Chondrocyte (in vitro differentiated cells): ENCODE results near the gene DNAH3. TPM values are rescaled to one million over a fixed set of nuclear protein-coding genes. Genes with fewer than 3 reads are reported as not detected.
A peak's percentile ranks its signal among the peaks of the same experiment; 100 is the strongest.

Experiments
- DNase-seq: peaks from one replicate; pipeline ENCODE4 v3.0.0; 2021; ENCODE audit warnings: mixed read lengths, low spot score
- H3K27ac Mint-ChIP-seq: one replicate; pipeline ENCODE4 v1.8.0; 2021; ENCODE audit warnings: mild to moderate bottlenecking, moderate library complexity, mixed read lengths; ENCODE audit not compliant: unreplicated experiment
- H3K27me3 Mint-ChIP-seq: 2 replicates; pipeline ENCODE4 v1.8.0; 2021; ENCODE audit warnings: low read depth, mixed read lengths
- H3K36me3 Mint-ChIP-seq: 2 replicates; pipeline ENCODE4 v1.8.0; 2021; ENCODE audit warnings: low read depth, mixed read lengths
- H3K4me1 Mint-ChIP-seq: 2 replicates; pipeline ENCODE4 v1.8.0; 2021; ENCODE audit warnings: low read depth, mild to moderate bottlenecking, mixed read lengths
- H3K4me3 Mint-ChIP-seq: one replicate; pipeline ENCODE4 v1.8.0; 2021; ENCODE audit warnings: mild to moderate bottlenecking, moderate library complexity, mixed read lengths; ENCODE audit not compliant: unreplicated experiment
- H3K9me3 Mint-ChIP-seq: 2 replicates; pipeline ENCODE4 v1.8.0; 2021; ENCODE audit warnings: low read depth, mixed read lengths
- total RNA-seq: library from RNA; stranded (reverse); gene quantifications from 3 replicates; pipeline ENCODE4 v1.2.1, GENCODE V29; 2021
- TF ChIP-seq, protein P1 (sequence below): fragments of 200-600 bp; sonication (generic); IDR thresholded peaks from 2 replicates; pipeline ENCODE4 v1.5.0; 2021; ENCODE audit warnings: antibody characterized with exemption, mild to moderate bottlenecking, moderate library complexity

Gene DNAH3
- total RNA-seq, 1 donor from 2014 or later: not detected

DNA sequence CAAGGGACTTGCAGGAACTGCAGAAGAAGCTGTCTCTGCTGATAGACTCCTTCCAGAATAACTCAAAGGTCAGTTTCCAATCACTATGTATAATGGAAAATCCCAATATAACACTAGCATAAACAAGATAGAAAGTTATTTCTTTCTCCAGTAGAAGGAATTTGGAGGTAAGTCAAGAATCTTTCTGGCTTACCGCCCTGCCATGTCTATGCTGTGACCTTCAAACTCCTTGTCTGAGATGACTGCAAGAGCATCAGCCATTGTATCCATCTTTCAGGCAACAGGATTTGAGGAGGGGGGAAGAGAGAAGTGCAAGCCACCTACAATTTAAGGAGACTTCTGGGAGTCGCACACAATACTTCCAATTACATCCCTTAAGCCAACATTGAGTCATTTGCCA lies 10.6 kb upstream of the DNAH3 start:
- TF ChIP-seq, protein P1, sequence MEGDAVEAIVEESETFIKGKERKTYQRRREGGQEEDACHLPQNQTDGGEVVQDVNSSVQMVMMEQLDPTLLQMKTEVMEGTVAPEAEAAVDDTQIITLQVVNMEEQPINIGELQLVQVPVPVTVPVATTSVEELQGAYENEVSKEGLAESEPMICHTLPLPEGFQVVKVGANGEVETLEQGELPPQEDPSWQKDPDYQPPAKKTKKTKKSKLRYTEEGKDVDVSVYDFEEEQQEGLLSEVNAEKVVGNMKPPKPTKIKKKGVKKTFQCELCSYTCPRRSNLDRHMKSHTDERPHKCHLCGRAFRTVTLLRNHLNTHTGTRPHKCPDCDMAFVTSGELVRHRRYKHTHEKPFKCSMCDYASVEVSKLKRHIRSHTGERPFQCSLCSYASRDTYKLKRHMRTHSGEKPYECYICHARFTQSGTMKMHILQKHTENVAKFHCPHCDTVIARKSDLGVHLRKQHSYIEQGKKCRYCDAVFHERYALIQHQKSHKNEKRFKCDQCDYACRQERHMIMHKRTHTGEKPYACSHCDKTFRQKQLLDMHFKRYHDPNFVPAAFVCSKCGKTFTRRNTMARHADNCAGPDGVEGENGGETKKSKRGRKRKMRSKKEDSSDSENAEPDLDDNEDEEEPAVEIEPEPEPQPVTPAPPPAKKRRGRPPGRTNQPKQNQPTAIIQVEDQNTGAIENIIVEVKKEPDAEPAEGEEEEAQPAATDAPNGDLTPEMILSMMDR: no peak
- Mint-ChIP-seq H3K4me1 (peaks cover 51% of the 10 kb centered on the region), H3K36me3 (peaks cover 23% of the 10 kb centered on the region), H3K4me3 (no peak overlapping the region), H3K9me3 (no peaks in the 10 kb centered on the region), H3K27me3 (no peaks in the 10 kb centered on the region), H3K27ac (no peak overlapping the region)
- no peak for DNase-seq

DNA sequence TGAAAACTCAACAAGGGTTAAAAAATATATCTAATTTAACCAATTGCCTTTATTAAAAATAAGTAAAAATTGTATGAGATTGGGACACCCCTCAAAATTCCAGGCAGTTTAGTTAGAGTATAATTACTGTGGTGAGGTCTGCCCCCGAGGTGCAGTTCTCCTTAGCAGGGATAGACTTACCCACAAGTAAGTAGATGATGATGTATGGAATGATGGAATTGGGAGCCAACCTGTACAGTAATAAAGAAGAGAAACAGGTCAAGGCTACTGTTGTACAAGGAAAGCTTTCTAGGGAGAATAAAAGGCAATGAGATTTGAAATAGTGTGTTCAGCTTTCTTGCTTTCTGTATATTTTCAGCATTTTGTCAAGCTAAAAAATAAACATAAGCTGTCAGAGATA lies 9.6 kb upstream of the DNAH3 start:
- H3K4me3 Mint-ChIP-seq: no peak overlapping the region
- DNase-seq: no peak
- TF ChIP-seq, protein P1: no peak
- H3K9me3 Mint-ChIP-seq: no peaks in the 10 kb centered on the region
- H3K4me1 Mint-ChIP-seq: peaks cover 51% of the 10 kb centered on the region
- no peaks in the 10 kb centered on the region for H3K27me3 Mint-ChIP-seq
- H3K36me3 Mint-ChIP-seq: peaks cover 20% of the 10 kb centered on the region
- H3K27ac Mint-ChIP-seq: no peak overlapping the region

- peaks cover 15% of the 10 kb centered on the region for H3K36me3 Mint-ChIP-seq
- H3K9me3 Mint-ChIP-seq: no peaks in the 10 kb centered on the region
- peak overlapping the region; percentile 83 for H3K4me3 Mint-ChIP-seq
- H3K27me3 Mint-ChIP-seq: no peaks in the 10 kb centered on the region
- H3K4me1 Mint-ChIP-seq: peaks cover 51% of the 10 kb centered on the region
- H3K27ac Mint-ChIP-seq: peak overlapping the region; percentile 77
- TF ChIP-seq, protein P1: no peak
- no peak for DNase-seq
These were observed 8.8 kb upstream of the DNAH3 start for GRCh38 chr16:21159281-21159951.

DNA sequence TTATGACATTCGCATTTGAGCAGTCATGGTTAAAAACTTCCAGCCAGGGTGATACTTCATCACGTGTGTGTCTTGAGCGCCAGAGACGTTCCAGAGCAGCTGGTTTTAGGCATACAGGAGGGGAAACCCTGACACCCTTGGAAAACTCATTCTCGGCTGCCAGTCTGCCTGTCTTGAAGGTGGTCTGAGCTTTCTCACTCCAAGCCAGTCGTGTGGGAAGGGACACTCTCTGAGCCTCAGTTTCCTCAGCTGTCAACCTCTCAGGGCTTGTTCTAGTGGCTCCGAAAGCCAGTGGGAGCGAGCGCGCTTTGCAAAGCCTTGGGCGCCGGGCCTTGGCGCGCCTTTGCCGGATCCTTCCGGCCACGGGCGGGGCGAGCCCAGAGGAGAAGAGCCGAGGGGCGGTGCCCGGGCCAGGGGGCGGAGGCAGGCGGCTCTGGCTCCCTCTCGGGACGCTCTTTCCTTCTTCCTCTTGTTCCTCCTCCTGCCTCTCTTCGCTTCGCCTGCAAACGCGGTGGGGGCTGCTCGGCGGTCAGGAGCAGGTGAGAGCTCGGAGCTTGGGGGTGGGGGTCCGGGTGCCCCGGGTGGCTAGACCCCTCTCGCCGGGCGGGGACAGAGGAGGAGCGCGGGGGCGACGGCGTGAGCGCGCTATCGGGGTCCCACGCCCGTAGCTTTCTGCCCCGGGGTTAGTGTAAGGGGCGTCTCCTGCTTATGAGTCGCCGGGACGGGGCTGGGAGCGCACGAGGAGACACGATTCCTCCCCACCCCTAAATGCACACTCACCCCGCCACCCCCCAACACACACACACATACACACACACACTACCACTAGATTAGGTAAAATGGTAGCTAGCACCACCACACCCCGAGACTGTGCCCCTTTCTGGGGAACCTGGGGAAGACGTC lies 7.8 kb upstream of the DNAH3 start, which contains the start of gene LDAF1:
LDAF1 (plus strand) TSS at position 467 of the 903 bp plus-strand sequence. CDS start 2,509 bp downstream, outside the sequence.
- Mint-ChIP-seq H3K27ac (peak within 1 kb of the TSS; percentile 88), H3K27me3 (no peaks in the 10 kb centered on the region)

DNA sequence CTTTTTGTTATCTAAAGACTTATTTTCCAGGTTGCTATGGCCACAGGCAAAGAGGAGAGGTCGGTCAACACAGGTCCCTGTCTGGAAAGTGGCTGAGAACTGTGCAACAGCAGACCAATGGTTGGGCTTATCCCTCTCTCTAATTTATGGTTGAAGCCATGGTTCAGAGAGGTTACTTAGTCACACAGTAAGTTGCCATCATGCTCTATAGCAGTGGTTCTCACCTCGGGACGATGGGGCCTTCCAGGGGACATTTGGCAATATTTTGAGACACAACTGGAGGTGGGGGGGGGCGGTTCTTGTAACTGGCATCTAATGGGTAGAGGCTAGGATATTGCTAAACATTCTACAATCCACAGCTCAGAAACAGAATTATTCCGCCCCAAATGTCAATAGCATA lies 7.0 kb upstream of the DNAH3 start:
- H3K9me3 Mint-ChIP-seq: no peaks in the 10 kb centered on the region
- TF ChIP-seq, protein P1: no peak
- H3K4me3 Mint-ChIP-seq: peak overlapping the region; percentile 22
- DNase-seq: no peak
- H3K27me3 Mint-ChIP-seq: no peaks in the 10 kb centered on the region
- peaks cover 7% of the 10 kb centered on the region for H3K36me3 Mint-ChIP-seq
- H3K4me1 Mint-ChIP-seq: peaks cover 45% of the 10 kb centered on the region
- peak overlapping the region; percentile 88 for H3K27ac Mint-ChIP-seq

More for the DNA sequence above, 7.8 kb upstream of the DNAH3 start, which contains the start of gene LDAF1:
- Mint-ChIP-seq H3K4me3 (peak within 1 kb of the TSS; percentile 83), H3K36me3 (peaks cover 11% of the 10 kb centered on the region), H3K9me3 (no peaks in the 10 kb centered on the region), H3K4me1 (peaks cover 51% of the 10 kb centered on the region)
- TF ChIP-seq, protein P1: peak; percentile 20
- no peak for DNase-seq
